Thyroid gland (tissue), 4 donors: ENCODE measurements around the gene POLR1A. TPM values are rescaled to one million over a fixed set of nuclear protein-coding genes. Genes with fewer than 3 reads are reported as not detected.

Source experiments
- DNase-seq, 2 donors: peaks; one replicate each; pipeline ENCODE4 v3.0.0-alpha.2; 2019
- H3K27ac ChIP-seq, 3 donors: fragments of 200-600 bp; sonication (generic); 1 replicate in 2 of 3; 2 replicates in 1 of 3; pipeline ENCODE4 v1.5.1; 2016 to 2019; ENCODE audit warnings: mild to moderate bottlenecking in 1 of 3, moderate library complexity in 1 of 3
- H3K27me3 ChIP-seq: fragments of 200-600 bp; sonication (generic); one replicate; pipeline ENCODE4 v1.5.1; 2019
- H3K36me3 ChIP-seq, 2 donors: fragments of 200-600 bp; sonication (generic); one replicate each; pipeline ENCODE4 v1.5.1; 2016 to 2019
- H3K4me1 ChIP-seq, 2 donors: fragments of 200-600 bp; sonication (generic); one replicate each; pipeline ENCODE4 v1.5.1; 2017 to 2019
- H3K4me3 ChIP-seq, 3 donors: fragments of 200-600 bp; sonication (generic); replicated peaks in 1 of 3; 1 replicate in 2 of 3; 2 replicates in 1 of 3; pipeline ENCODE4 v1.5.1; 2016; ENCODE audit warnings: mild to moderate bottlenecking in 1 of 3
- H3K9me3 ChIP-seq: fragments of 200-600 bp; sonication (generic); one replicate; pipeline ENCODE4 v1.5.1; 2017
- CTCF ChIP-seq, 6 experiments: fragments of 200-600 bp in 3 of 6; fragments of 450-650 bp in 3 of 6; sonication (generic) in 3 of 6; IDR thresholded peaks; one replicate each; pipeline ENCODE4 v1.5.1; 2016 to 2019; ENCODE audit warnings: antibody characterized with exemption in 6 of 6, mild to moderate bottlenecking in 2 of 6, inconsistent platforms in 1 of 6, moderate library complexity in 1 of 6
- POLR2A ChIP-seq, 2 donors: fragments of 450-650 bp; IDR thresholded peaks; one replicate each; pipeline ENCODE4 v1.6.1; 2017; ENCODE audit warnings: antibody characterized with exemption in 2 of 2, mild to moderate bottlenecking in 2 of 2, moderate library complexity in 1 of 2
- WGBS, 2 donors: methylation state at CpG; one replicate each; pipeline ENCODE4 v1.1.5; 2017; 5-methylcytosine and 5-hydroxymethylcytosine counted together
- intact Hi-C: fragments of 100-400 bp; cut with DNase I; formaldehyde crosslinking; loops from one replicate; pipeline ENCODE4 v1.15.1; 2023
- total RNA-seq, 4 donors: library from RNA; depleted of rRNA; stranded (reverse); fragments of >200 nt; gene quantifications; one replicate each; pipeline ENCODE4 v1.2.3, GENCODE V29; 2016

Gene POLR1A
- total RNA-seq, 4 donors from 2014 or later = 13.5 to 32.6 (median 24.1) TPM

GRCh38 chr2:86017901-86018896 lies 87.5 kb downstream of the POLR1A start:
- Histone ChIP-seq H3K36me3 (no peaks in the 10 kb centered on the region), H3K4me3 (no peak overlapping the region), H3K27ac (peak overlapping the region; percentile 28 to 74 (median 69)), H3K27me3 (no peaks in the 10 kb centered on the region), H3K9me3 (no peaks in the 10 kb centered on the region), H3K4me1 (peaks cover 30 to 48% of the 10 kb centered on the region in 2 donors)
- DNase-seq = peak; percentile 98 to 99
- TF ChIP-seq CTCF (IDR thresholded peaks at IDR 0.05) (no peak), POLR2A (IDR thresholded peaks at IDR 0.05) (peak in 1 of 2 donors; percentile 25)
- 58 to 70% methylated on average over 18 to 20 of the region's 22 CpGs for WGBS, 2 donors
- intact Hi-C loops = no loop called here

GRCh38 chr2:86016581-86016980 lies 89.1 kb downstream of the POLR1A start:
- intact Hi-C loops = no loop called here
- H3K27ac ChIP-seq = no peak overlapping the region
- no peak for DNase-seq
- peaks cover 30 to 46% of the 10 kb centered on the region in 2 donors for H3K4me1 ChIP-seq
- no peaks in the 10 kb centered on the region for H3K27me3 ChIP-seq
- 93 to 96% methylated on average over 12 of the region's 12 CpGs for WGBS, 2 donors
- no peak overlapping the region for H3K4me3 ChIP-seq
- no peak for TF ChIP-seq CTCF (IDR thresholded peaks at IDR 0.05)
- TF ChIP-seq POLR2A (IDR thresholded peaks at IDR 0.05) = no peak
- H3K9me3 ChIP-seq = no peaks in the 10 kb centered on the region
- H3K36me3 ChIP-seq = no peaks in the 10 kb centered on the region

- TF ChIP-seq CTCF (IDR thresholded peaks at IDR 0.05) (no peak), POLR2A (IDR thresholded peaks at IDR 0.05) (no peak)
- intact Hi-C loops = no loop called here
- no peaks in the 10 kb centered on the region for H3K36me3 ChIP-seq
- 97 to 98% methylated on average over 1 of the region's 1 CpG for WGBS, 2 donors
- H3K4me3 ChIP-seq = no peak overlapping the region
- no peaks in the 10 kb centered on the region for H3K9me3 ChIP-seq
- no peak for DNase-seq
- peaks cover 21 to 45% of the 10 kb centered on the region in 2 donors for H3K4me1 ChIP-seq
- H3K27me3 ChIP-seq = no peaks in the 10 kb centered on the region
- no peak overlapping the region for H3K27ac ChIP-seq
These were observed 90.0 kb downstream of the POLR1A start for GRCh38 chr2:86015699-86016098.

GRCh38 chr2:86015006-86015405 lies 90.7 kb downstream of the POLR1A start:
- Histone ChIP-seq H3K36me3 (no peaks in the 10 kb centered on the region), H3K4me1 (peaks cover 18 to 38% of the 10 kb centered on the region in 2 donors), H3K27me3 (no peaks in the 10 kb centered on the region), H3K27ac (no peak overlapping the region), H3K9me3 (no peaks in the 10 kb centered on the region), H3K4me3 (no peak overlapping the region)
- 98 to 100% methylated on average over 2 of the region's 2 CpGs for WGBS, 2 donors
- intact Hi-C loops = no loop called here
- TF ChIP-seq POLR2A (IDR thresholded peaks at IDR 0.05) = no peak
- no peak for TF ChIP-seq CTCF (IDR thresholded peaks at IDR 0.05)
- no peak for DNase-seq

GRCh38 chr2:86014493-86014892 lies 91.2 kb downstream of the POLR1A start:
- no peaks in the 10 kb centered on the region for H3K36me3 ChIP-seq
- no peak for DNase-seq
- no peak overlapping the region for H3K4me3 ChIP-seq
- intact Hi-C loops = no loop called here
- WGBS, 2 donors = 89 to 92% methylated on average over 2 of the region's 2 CpGs
- no peaks in the 10 kb centered on the region for H3K27me3 ChIP-seq
- H3K27ac ChIP-seq = no peak overlapping the region
- no peak for TF ChIP-seq POLR2A (IDR thresholded peaks at IDR 0.05)
- no peak for TF ChIP-seq CTCF (IDR thresholded peaks at IDR 0.05)
- no peaks in the 10 kb centered on the region for H3K9me3 ChIP-seq
- peaks cover 18 to 35% of the 10 kb centered on the region in 2 donors for H3K4me1 ChIP-seq
